NCI-H2107 treated with DMSO at 0.1 percent for 48 hours (cell line): ENCODE measurements around the gene PIRT.
"Not testable (repeated sequence)": the region's sequence is repeated elsewhere in the genome, so short reads cannot be mapped to it uniquely, and the experiment has no call there.

Source experiments
- DNase-seq: peaks from one replicate; lab custom pipeline; 2025; ENCODE audit not compliant: unreplicated experiment; lab: John Stamatoyannopoulos, UW

The PIRT gene

GRCh38 chr17:10837921-10838320 is at the start of gene PIRT:
PIRT (minus strand) TSS chr17:10838087; CDS start chr17:10825645, 12,442 bp downstream.
- DNase-seq, result no peak

- no peak for DNase-seq
Measured at GRCh38 chr17:10881959-10882358, 44.1 kb upstream of the PIRT start.

- DNase-seq, result no peak
Measured at GRCh38 chr17:10879190-10879836, 41.4 kb upstream of the PIRT start.

GRCh38 chr17:10875984-10876555 is 38.2 kb upstream of the PIRT start:
- DNase-seq, result no peak

- DNase-seq, result no peak
Measured at GRCh38 chr17:10875430-10875851, 37.6 kb upstream of the PIRT start.

- DNase-seq, result no peak
Measured at GRCh38 chr17:10871914-10872313, 34.0 kb upstream of the PIRT start.

- DNase-seq, result no peak
Measured at GRCh38 chr17:10870336-10871050, 32.6 kb upstream of the PIRT start.

- not testable (repeated sequence) for DNase-seq
Measured at GRCh38 chr17:10868744-10869143, 30.9 kb upstream of the PIRT start.

GRCh38 chr17:10859051-10859450 is 21.2 kb upstream of the PIRT start:
- DNase-seq, result no peak

- DNase-seq, result no peak
Measured at GRCh38 chr17:10857976-10858375, 20.1 kb upstream of the PIRT start.

- DNase-seq, result not testable (repeated sequence)
Measured at GRCh38 chr17:10846636-10847035, 8.7 kb upstream of the PIRT start.

GRCh38 chr17:10845388-10845751 is 7.5 kb upstream of the PIRT start:
- no peak for DNase-seq

- DNase-seq, result no peak
Measured at GRCh38 chr17:10844621-10845387, 6.9 kb upstream of the PIRT start.

- DNase-seq, result no peak
Measured at GRCh38 chr17:10843811-10844210, 5.9 kb upstream of the PIRT start.

- DNase-seq, result no peak
Measured at GRCh38 chr17:10842658-10843057, 4.8 kb upstream of the PIRT start.

GRCh38 chr17:10838682-10839081 is 795 bp upstream of the PIRT start:
- DNase-seq, result no peak

GRCh38 chr17:10836966-10837590 is 809 bp downstream of the PIRT start:
- no peak for DNase-seq

GRCh38 chr17:10836145-10836544 is 1.7 kb downstream of the PIRT start:
- no peak for DNase-seq

- no peak for DNase-seq
Measured at GRCh38 chr17:10831696-10832095, 6.2 kb downstream of the PIRT start.

- DNase-seq, result no peak
Measured at GRCh38 chr17:10827898-10828552, 9.9 kb downstream of the PIRT start.

GRCh38 chr17:10824874-10825273 is 13.0 kb downstream of the PIRT start:
- no peak for DNase-seq
